ENCODE results near the gene YWHAQ.

YWHAQ gene

DNA sequence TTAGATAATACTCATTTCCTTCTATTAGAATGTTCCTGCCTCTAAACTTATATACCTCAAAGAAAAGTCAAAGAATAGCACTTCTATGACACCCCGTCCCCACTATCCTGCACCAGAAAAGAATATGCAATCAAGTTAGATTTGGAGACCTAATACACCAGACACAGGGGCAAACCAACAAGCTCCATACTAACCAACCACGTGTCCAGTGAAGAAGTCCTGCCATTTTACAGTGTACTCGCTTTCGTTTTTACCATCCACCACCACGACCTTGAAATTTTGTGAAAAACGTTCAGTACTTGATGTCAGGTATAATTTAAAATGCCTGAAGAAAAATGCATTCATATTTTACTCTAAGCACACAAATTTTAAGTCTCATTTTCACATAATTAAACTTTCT lies 94.3 kb downstream of the YWHAQ start:
- peak; percentile 16 for FAIRE-seq

DNA sequence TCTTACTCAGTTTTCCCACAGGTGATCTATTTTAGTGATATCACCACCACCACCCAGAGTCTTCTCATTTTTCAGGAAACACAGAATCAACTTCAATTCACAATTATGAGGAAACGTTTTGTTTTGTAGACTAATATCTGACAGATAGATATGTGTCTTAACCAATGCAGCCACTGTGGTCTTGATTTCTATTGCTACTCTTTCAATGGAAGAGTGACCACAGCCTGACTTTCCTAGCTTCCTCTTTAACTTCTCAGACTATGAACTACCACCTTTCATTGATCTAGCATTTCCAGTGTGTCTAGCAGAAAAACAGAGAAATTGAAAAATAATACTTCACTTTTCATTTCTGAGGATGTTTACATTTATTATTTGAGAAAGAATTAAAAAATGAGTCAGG lies 95.6 kb downstream of the YWHAQ start:
- DNase-seq (ENCODE audit: insufficient read length, low spot score): no peak
- TF ChIP-seq, protein P1, sequence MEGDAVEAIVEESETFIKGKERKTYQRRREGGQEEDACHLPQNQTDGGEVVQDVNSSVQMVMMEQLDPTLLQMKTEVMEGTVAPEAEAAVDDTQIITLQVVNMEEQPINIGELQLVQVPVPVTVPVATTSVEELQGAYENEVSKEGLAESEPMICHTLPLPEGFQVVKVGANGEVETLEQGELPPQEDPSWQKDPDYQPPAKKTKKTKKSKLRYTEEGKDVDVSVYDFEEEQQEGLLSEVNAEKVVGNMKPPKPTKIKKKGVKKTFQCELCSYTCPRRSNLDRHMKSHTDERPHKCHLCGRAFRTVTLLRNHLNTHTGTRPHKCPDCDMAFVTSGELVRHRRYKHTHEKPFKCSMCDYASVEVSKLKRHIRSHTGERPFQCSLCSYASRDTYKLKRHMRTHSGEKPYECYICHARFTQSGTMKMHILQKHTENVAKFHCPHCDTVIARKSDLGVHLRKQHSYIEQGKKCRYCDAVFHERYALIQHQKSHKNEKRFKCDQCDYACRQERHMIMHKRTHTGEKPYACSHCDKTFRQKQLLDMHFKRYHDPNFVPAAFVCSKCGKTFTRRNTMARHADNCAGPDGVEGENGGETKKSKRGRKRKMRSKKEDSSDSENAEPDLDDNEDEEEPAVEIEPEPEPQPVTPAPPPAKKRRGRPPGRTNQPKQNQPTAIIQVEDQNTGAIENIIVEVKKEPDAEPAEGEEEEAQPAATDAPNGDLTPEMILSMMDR (IDR thresholded peaks at IDR 0.05; ENCODE audit: insufficient read depth, missing control alignments): no peak
- no peak for FAIRE-seq

More for the DNA sequence above, 94.3 kb downstream of the YWHAQ start:
- TF ChIP-seq, protein P1 (IDR thresholded peaks at IDR 0.05; ENCODE audit: insufficient read depth, missing control alignments): no peak
- no peak for DNase-seq (ENCODE audit: insufficient read length, low spot score)
